HepG2 (cell line): ENCODE results near the gene ENG. TPM values are rescaled to one million over a fixed set of nuclear protein-coding genes. Genes with fewer than 3 reads are reported as not detected.

ENCODE experiments used
- ATAD3A ChIP-seq: sonication (generic); formaldehyde crosslinking; IDR thresholded peaks from 2 replicates; pipeline ENCODE4 v1.4.0; 2020; ENCODE audit warnings: missing genetic modification reagents
- ELK4 ChIP-seq: sonication (generic); formaldehyde crosslinking; IDR thresholded peaks from 2 replicates; pipeline ENCODE4 v1.9.0; 2021; ENCODE audit warnings: missing genetic modification reagents, borderline replicate concordance
- GTF3A ChIP-seq: sonication (generic); formaldehyde crosslinking; conservative IDR thresholded peaks from 2 replicates; pipeline ENCODE4 v1.4.0; 2020; ENCODE audit warnings: mild to moderate bottlenecking, missing genetic modification reagents
- HHEX ChIP-seq: IDR thresholded peaks from 2 replicates; pipeline ENCODE4 v1.6.1; 2016; ENCODE audit warnings: control low read depth
- HMG20A ChIP-seq: IDR thresholded peaks from 2 replicates; pipeline ENCODE4 v1.6.1; 2016; ENCODE audit warnings: borderline replicate concordance
- HNRNPUL1 ChIP-seq: fragments of 200-400 bp; formaldehyde crosslinking; IDR thresholded peaks from 2 replicates; pipeline ENCODE4 v1.6.1; 2017; ENCODE audit warnings: low read depth, mild to moderate bottlenecking, low read length, moderate library complexity
- KLF12 ChIP-seq: sonication (generic); formaldehyde crosslinking; IDR thresholded peaks from 2 replicates; pipeline ENCODE4 v1.4.0; 2020; ENCODE audit warnings: missing genetic modification reagents, borderline replicate concordance
- MLLT10 ChIP-seq: sonication (generic); formaldehyde crosslinking; IDR thresholded peaks from 2 replicates; pipeline ENCODE4 v1.4.0; 2020; ENCODE audit warnings: missing genetic modification reagents
- NCOA2 ChIP-seq: sonication (generic); formaldehyde crosslinking; IDR thresholded peaks from 2 replicates; pipeline ENCODE4 v1.8.0; 2022; ENCODE audit warnings: inconsistent platforms
- PCBP1 ChIP-seq: fragments of 200-400 bp; formaldehyde crosslinking; IDR thresholded peaks from 2 replicates; pipeline ENCODE4 v1.6.1; 2017; ENCODE audit warnings: mild to moderate bottlenecking, low read depth, low read length, borderline replicate concordance
- PCBP2 ChIP-seq: fragments of 200-400 bp; formaldehyde crosslinking; optimal IDR thresholded peaks from 2 replicates; pipeline ENCODE3; 2018; ENCODE audit warnings: low read length, low read depth; ENCODE audit not compliant: poor library complexity, severe bottlenecking
- RXRB ChIP-seq: IDR thresholded peaks from 2 replicates; pipeline ENCODE4 v1.6.1; 2016; ENCODE audit warnings: borderline replicate concordance, missing genetic modification reagents, missing compliant biosample characterization
- SAFB2 ChIP-seq: sonication (generic); formaldehyde crosslinking; IDR thresholded peaks from 2 replicates; pipeline ENCODE4 v1.5.1; 2020; ENCODE audit warnings: missing genetic modification reagents, low read depth, mild to moderate bottlenecking, borderline replicate concordance
- TAF15 ChIP-seq: fragments of 200-400 bp; formaldehyde crosslinking; IDR thresholded peaks from one replicate; pipeline ENCODE4 v1.6.1; 2018; ENCODE audit warnings: mild to moderate bottlenecking, low read depth, low read length; ENCODE audit not compliant: poor library complexity, severe bottlenecking
- ZMYM3 ChIP-seq: sonication (generic); formaldehyde crosslinking; IDR thresholded peaks from 2 replicates; pipeline ENCODE4 v1.5.1; 2020; ENCODE audit warnings: mild to moderate bottlenecking, missing genetic modification reagents
- ZNF253 ChIP-seq: sonication (generic); formaldehyde crosslinking; IDR thresholded peaks from 2 replicates; pipeline ENCODE4 v1.8.0; 2022; ENCODE audit warnings: mild to moderate bottlenecking, missing genetic modification reagents, borderline replicate concordance
- ZNF274 ChIP-seq: sonication (generic); formaldehyde crosslinking; IDR thresholded peaks from 2 replicates; pipeline ENCODE4 v1.5.1; 2020; ENCODE audit warnings: mild to moderate bottlenecking, missing genetic modification reagents
- ZNF460 ChIP-seq: sonication (generic); formaldehyde crosslinking; IDR thresholded peaks from 2 replicates; pipeline ENCODE4 v1.5.1; 2020; ENCODE audit warnings: missing genetic modification reagents, mild to moderate bottlenecking, borderline replicate concordance
- ZNF530 ChIP-seq: sonication (generic); formaldehyde crosslinking; IDR thresholded peaks from 2 replicates; pipeline ENCODE4 v1.5.0; 2020; ENCODE audit warnings: low read depth, mild to moderate bottlenecking, missing genetic modification reagents
- ZNF597 ChIP-seq: sonication (generic); formaldehyde crosslinking; IDR thresholded peaks from 2 replicates; pipeline ENCODE4 v1.5.0; 2020; ENCODE audit warnings: missing genetic modification reagents
- ZNF619 ChIP-seq: sonication (generic); formaldehyde crosslinking; IDR thresholded peaks from 2 replicates; pipeline ENCODE4 v1.4.0; 2020; ENCODE audit warnings: mild to moderate bottlenecking, missing genetic modification reagents
- ZNF775 ChIP-seq: sonication (generic); formaldehyde crosslinking; IDR thresholded peaks from 2 replicates; pipeline ENCODE4 v1.4.0; 2020; ENCODE audit warnings: missing genetic modification reagents, mild to moderate bottlenecking, moderate library complexity, borderline replicate concordance
- ZSCAN22 ChIP-seq: sonication (generic); formaldehyde crosslinking; IDR thresholded peaks from 2 replicates; pipeline ENCODE4 v1.4.0; 2020; ENCODE audit warnings: mild to moderate bottlenecking, missing genetic modification reagents
- polyA plus RNA-seq, 8 experiments: library from polyadenylated mRNA; depleted of rRNA in 3 of 8; stranded (reverse) in 7 of 8; unstranded in 1 of 8; fragments of >200 nt; fragmentation: Illumina TruSeq in 4 of 8; extraction: Trizol in 4 of 8; gene quantifications; 2 replicates each; pipeline versions ENCODE4 v1.2.1 to v1.2.3, GENCODE V29; 2011 to 2016; ENCODE audit warnings: low read depth in 4 of 8, missing spikeins in 1 of 8, mixed read lengths in 1 of 8; ENCODE audit not compliant: insufficient read depth in 1 of 8
- total RNA-seq, 5 experiments: library from RNA; depleted of rRNA; stranded (reverse); fragments of >200 nt; fragmentation: Illumina TruSeq; extraction: Trizol; gene quantifications; 2 replicates each; pipeline ENCODE4 v1.2.3, GENCODE V29; 2016; ENCODE audit warnings: low read depth in 1 of 5
- TF ChIP-seq, protein P1 (sequence below): sonication (generic); formaldehyde crosslinking; IDR thresholded peaks from 2 replicates; pipeline ENCODE4 v1.4.0; 2020; ENCODE audit warnings: missing genetic modification reagents
- TF ChIP-seq, protein P2 (sequence below): sonication (generic); formaldehyde crosslinking; IDR thresholded peaks from 2 replicates; pipeline ENCODE4 v1.8.1; 2023; ENCODE audit warnings: mild to moderate bottlenecking, missing genetic modification reagents

ENG gene
- total and polyA plus RNA-seq, 2 of the 13 experiments (the other 11 are each of a cell fraction or from before 2014, with no cell fraction given) = 0.02 to 1.1 TPM

- TF ChIP-seq HMG20A (CRISPR knock-in tag) (no peak), ELK4 (no peak), RXRB (peak; percentile 82; the same call in 1 of the 2 replicates), NCOA2 (peak; percentile 52; the same call in 1 of the 2 replicates), GTF3A (CRISPR knock-in tag) (no peak), ZMYM3 (CRISPR knock-in tag) (no peak), ATAD3A (CRISPR knock-in tag) (no peak), ZNF253 (no peak), ZSCAN22 (no peak), ZNF274 (no peak), HNRNPUL1 (no peak), ZNF460 (CRISPR knock-in tag) (no peak; the same call in 1 of the 2 replicates), ZNF597 (no peak), PCBP2 (no peak), TAF15 (no peak), HHEX (no peak), MLLT10 (no peak), ZNF530 (CRISPR knock-in tag) (no peak), ZNF775 (CRISPR knock-in tag) (no peak), SAFB2 (CRISPR knock-in tag) (no peak), ZNF619 (no peak), KLF12 (CRISPR knock-in tag) (no peak), PCBP1 (no peak)
- TF ChIP-seq, protein P1, sequence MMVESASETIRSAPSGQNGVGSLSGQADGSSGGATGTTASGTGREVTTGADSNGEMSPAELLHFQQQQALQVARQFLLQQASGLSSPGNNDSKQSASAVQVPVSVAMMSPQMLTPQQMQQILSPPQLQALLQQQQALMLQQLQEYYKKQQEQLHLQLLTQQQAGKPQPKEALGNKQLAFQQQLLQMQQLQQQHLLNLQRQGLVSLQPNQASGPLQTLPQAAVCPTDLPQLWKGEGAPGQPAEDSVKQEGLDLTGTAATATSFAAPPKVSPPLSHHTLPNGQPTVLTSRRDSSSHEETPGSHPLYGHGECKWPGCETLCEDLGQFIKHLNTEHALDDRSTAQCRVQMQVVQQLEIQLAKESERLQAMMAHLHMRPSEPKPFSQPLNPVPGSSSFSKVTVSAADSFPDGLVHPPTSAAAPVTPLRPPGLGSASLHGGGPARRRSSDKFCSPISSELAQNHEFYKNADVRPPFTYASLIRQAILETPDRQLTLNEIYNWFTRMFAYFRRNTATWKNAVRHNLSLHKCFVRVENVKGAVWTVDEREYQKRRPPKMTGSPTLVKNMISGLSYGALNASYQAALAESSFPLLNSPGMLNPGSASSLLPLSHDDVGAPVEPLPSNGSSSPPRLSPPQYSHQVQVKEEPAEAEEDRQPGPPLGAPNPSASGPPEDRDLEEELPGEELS (CRISPR knock-in tag) = peak; percentile 80
- TF ChIP-seq, protein P2, sequence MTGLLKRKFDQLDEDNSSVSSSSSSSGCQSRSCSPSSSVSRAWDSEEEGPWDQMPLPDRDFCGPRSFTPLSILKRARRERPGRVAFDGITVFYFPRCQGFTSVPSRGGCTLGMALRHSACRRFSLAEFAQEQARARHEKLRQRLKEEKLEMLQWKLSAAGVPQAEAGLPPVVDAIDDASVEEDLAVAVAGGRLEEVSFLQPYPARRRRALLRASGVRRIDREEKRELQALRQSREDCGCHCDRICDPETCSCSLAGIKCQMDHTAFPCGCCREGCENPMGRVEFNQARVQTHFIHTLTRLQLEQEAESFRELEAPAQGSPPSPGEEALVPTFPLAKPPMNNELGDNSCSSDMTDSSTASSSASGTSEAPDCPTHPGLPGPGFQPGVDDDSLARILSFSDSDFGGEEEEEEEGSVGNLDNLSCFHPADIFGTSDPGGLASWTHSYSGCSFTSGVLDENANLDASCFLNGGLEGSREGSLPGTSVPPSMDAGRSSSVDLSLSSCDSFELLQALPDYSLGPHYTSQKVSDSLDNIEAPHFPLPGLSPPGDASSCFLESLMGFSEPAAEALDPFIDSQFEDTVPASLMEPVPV (CRISPR knock-in tag) = no peak
Measured at GRCh38 chr9:127897193-127897692, 42.8 kb upstream of the ENG start (continued).
